Uterus (tissue), 4 donors: Measurements from ENCODE around the gene SPHK2. TPM values are rescaled to one million over a fixed set of nuclear protein-coding genes. Genes with fewer than 3 reads are reported as not detected.
"Not testable (repeated sequence)": the region's sequence is repeated elsewhere in the genome, so short reads cannot be mapped to it uniquely, and the experiment has no call there.

Source experiments
- DNase-seq, 2 donors: peaks; one replicate each; pipeline ENCODE4 v3.0.0-alpha.2; 2019 to 2020
- H3K27ac ChIP-seq, 2 donors: fragments of 200-600 bp; sonication (generic); 1 replicate in 1 of 2; 2 replicates in 1 of 2; pipeline ENCODE4 v1.5.1; 2016 to 2018
- H3K27me3 ChIP-seq, 2 donors: fragments of 200-600 bp; sonication (generic); one replicate each; pipeline ENCODE4 v1.5.1; 2018 to 2019; ENCODE audit warnings: control low read depth in 1 of 2
- H3K36me3 ChIP-seq, 2 donors: fragments of 200-600 bp; sonication (generic); one replicate each; pipeline ENCODE4 v1.5.1; 2019; ENCODE audit warnings: control low read depth in 1 of 2
- H3K4me1 ChIP-seq, 2 donors: fragments of 200-600 bp; sonication (generic); one replicate each; pipeline ENCODE4 v1.5.1; 2018 to 2019; ENCODE audit warnings: control low read depth in 1 of 2
- H3K4me3 ChIP-seq, 2 donors: fragments of 200-600 bp; sonication (generic); 1 replicate in 1 of 2; 2 replicates in 1 of 2; pipeline ENCODE4 v1.5.1; 2018 to 2019; ENCODE audit warnings: mild to moderate bottlenecking in 1 of 2
- H3K9me3 ChIP-seq, 2 donors: fragments of 200-600 bp; sonication (generic); one replicate each; pipeline ENCODE4 v1.5.1; 2019; ENCODE audit warnings: control low read depth in 1 of 2
- CTCF ChIP-seq, 4 experiments: fragments of 200-600 bp in 2 of 4; fragments of 450-650 bp in 2 of 4; sonication (generic) in 2 of 4; IDR thresholded peaks; one replicate each; pipeline ENCODE4 v1.5.1; 2016 to 2019; ENCODE audit warnings: antibody characterized with exemption in 4 of 4, mild to moderate bottlenecking in 2 of 4, moderate library complexity in 1 of 4
- POLR2A ChIP-seq, 2 donors: fragments of 450-650 bp; IDR thresholded peaks; one replicate each; pipeline ENCODE4 v1.6.1; 2016; ENCODE audit warnings: antibody characterized with exemption in 2 of 2, mild to moderate bottlenecking in 1 of 2, moderate library complexity in 1 of 2
- intact Hi-C: fragments of 100-400 bp; cut with DNase I; formaldehyde crosslinking; loops from one replicate; pipeline ENCODE4 v1.15.1; 2023; ENCODE audit warnings: low total_unique reads
- total RNA-seq, 4 donors: library from RNA; depleted of rRNA in 3 of 4; stranded (reverse); fragments of >200 nt in 3 of 4; gene quantifications; one replicate each; pipeline versions ENCODE4 v1.1.0 to v1.2.4, GENCODE V29; 2014 to 2023
- donor health status: DM: yes; HTN: yes; CAD: no.

SPHK2 gene
- total RNA-seq, 4 donors from 2014 or later = 10.0 to 27.2 (median 21.7) TPM

DNA sequence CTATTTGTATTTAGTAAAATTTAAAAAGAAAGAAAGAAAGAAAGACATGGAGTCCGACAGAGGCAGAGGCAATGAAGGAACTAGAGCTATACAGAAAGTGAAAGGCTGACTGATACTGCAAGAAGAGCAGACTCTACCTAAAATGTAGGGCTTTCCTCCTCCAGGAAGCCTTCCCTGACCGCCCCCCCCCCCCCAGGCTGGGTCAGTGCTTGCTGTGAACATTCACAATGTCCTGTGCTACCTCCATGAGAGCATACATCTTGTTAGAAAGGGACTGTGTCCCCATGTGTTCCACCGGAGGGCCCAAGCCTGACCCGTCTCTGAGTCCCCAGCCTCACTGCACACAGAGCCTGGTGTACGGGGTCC is 32.4 kb downstream of the SPHK2 start:
- no peak for DNase-seq
- Histone ChIP-seq H3K9me3 (no peaks in the 10 kb centered on the region), H3K36me3 (no peaks in the 10 kb centered on the region), H3K27ac (no peak overlapping the region), H3K27me3 (no peaks in the 10 kb centered on the region), H3K4me1 (no peaks in the 10 kb centered on the region), H3K4me3 (no peak overlapping the region)
- intact Hi-C loops = no loop called here
- TF ChIP-seq CTCF (IDR thresholded peaks at IDR 0.05) (no peak), POLR2A (IDR thresholded peaks at IDR 0.05) (no peak)

- no peak for TF ChIP-seq CTCF (IDR thresholded peaks at IDR 0.05)
- TF ChIP-seq POLR2A (IDR thresholded peaks at IDR 0.05) = no peak
- Histone ChIP-seq H3K27me3 (no peaks in the 10 kb centered on the region), H3K36me3 (no peaks in the 10 kb centered on the region), H3K9me3 (no peaks in the 10 kb centered on the region), H3K27ac (no peak overlapping the region), H3K4me1 (no peaks in the 10 kb centered on the region), H3K4me3 (no peak overlapping the region)
- DNase-seq = no peak
- intact Hi-C loops = no loop called here
These were observed 35.2 kb downstream of the SPHK2 start for GRCh38 chr19:48654299-48655059.

DNA sequence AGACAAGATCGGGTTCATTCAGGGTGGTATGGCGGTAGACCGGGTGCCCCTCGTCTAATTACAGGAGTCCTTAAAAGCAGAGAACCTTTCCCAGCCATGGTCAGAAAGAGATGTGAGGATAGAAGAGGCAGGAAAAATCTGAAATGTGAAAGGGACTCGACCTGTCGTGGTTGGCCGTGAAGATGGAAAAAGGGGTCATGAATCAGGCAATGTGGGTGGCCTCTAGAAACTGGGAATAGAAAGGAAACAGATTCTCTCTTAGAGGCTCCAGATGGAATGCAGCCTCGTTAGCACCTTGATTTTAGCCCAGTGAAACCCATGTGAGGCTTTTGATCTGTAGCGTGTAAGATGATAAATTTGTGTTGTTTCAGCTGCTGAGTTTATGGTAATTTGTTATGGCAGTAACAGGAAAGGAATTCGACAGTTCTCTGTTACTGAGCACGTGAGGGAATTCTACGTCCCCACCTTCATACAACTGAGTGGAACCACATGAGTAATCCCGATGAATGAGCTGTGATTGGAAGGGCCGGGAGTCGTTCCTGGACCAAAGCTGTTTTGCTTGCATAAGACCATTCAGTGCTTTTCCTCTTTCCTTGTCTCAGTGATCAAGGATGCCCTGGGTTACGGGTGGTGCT is 37.7 kb downstream of the SPHK2 start:
- Histone ChIP-seq H3K27ac (no peak overlapping the region), H3K27me3 (no peaks in the 10 kb centered on the region), H3K4me3 (no peak overlapping the region), H3K36me3 (no peaks in the 10 kb centered on the region), H3K4me1 (no peaks in the 10 kb centered on the region), H3K9me3 (no peaks in the 10 kb centered on the region)
- intact Hi-C loops = no loop called here
- TF ChIP-seq CTCF (IDR thresholded peaks at IDR 0.05) = no peak
- TF ChIP-seq POLR2A (IDR thresholded peaks at IDR 0.05) = no peak
- DNase-seq = no peak

- H3K27me3 ChIP-seq, H3K27ac ChIP-seq, H3K36me3 ChIP-seq, H3K4me1 ChIP-seq, DNase-seq, H3K9me3 ChIP-seq, H3K4me3 ChIP-seq, intact Hi-C loops: not testable (repeated sequence)
These were observed 38.5 kb downstream of the SPHK2 start for GRCh38 chr19:48657828-48658227.

DNA sequence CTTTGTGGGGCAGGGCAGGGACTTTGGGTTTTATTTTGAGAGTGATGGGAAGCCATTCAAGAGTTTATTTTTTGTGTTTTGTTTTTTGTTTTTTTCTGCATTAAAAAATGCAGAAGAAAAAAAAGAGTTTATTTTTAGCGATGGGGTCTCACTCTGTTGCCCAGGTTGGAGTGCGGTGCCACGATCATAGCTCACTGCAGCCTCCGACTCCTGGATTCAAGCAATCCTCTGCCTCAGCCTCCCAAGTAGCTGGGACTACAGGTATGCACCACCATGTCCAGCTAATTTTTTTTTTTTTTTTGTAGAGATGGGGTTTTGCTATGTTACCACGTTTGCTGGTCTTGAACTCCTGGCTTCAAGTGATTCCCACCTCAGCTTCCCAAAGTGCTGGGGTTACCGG is 39.2 kb downstream of the SPHK2 start:
- TF ChIP-seq CTCF (IDR thresholded peaks at IDR 0.05) = no peak
- TF ChIP-seq POLR2A (IDR thresholded peaks at IDR 0.05) = no peak
- Histone ChIP-seq H3K4me3 (no peak overlapping the region), H3K27me3 (no peaks in the 10 kb centered on the region), H3K27ac (no peak overlapping the region), H3K4me1 (no peaks in the 10 kb centered on the region), H3K9me3 (no peaks in the 10 kb centered on the region), H3K36me3 (no peaks in the 10 kb centered on the region)
- DNase-seq = no peak
- intact Hi-C loops = no loop called here
